ENCODE measurements around the gene ZSWIM1. TPM values are rescaled to one million over a fixed set of nuclear protein-coding genes. Genes with fewer than 3 reads are reported as not detected.
"Not testable (repeated sequence)": the region's sequence is repeated elsewhere in the genome, so short reads cannot be mapped to it uniquely, and the experiment has no call there.

ZSWIM1 gene
- total RNA-seq, 1 donor from 2014 or later = 14.4 TPM

GRCh38 chr20:45888681-45889080, 7.7 kb downstream of the ZSWIM1 start:
- DNase-seq (ENCODE audit: low spot score) = no peak

- DNase-seq (ENCODE audit: low spot score) = peak; percentile 86
These were observed 9.3 kb downstream of the ZSWIM1 start for GRCh38 chr20:45890077-45890984.

DNA sequence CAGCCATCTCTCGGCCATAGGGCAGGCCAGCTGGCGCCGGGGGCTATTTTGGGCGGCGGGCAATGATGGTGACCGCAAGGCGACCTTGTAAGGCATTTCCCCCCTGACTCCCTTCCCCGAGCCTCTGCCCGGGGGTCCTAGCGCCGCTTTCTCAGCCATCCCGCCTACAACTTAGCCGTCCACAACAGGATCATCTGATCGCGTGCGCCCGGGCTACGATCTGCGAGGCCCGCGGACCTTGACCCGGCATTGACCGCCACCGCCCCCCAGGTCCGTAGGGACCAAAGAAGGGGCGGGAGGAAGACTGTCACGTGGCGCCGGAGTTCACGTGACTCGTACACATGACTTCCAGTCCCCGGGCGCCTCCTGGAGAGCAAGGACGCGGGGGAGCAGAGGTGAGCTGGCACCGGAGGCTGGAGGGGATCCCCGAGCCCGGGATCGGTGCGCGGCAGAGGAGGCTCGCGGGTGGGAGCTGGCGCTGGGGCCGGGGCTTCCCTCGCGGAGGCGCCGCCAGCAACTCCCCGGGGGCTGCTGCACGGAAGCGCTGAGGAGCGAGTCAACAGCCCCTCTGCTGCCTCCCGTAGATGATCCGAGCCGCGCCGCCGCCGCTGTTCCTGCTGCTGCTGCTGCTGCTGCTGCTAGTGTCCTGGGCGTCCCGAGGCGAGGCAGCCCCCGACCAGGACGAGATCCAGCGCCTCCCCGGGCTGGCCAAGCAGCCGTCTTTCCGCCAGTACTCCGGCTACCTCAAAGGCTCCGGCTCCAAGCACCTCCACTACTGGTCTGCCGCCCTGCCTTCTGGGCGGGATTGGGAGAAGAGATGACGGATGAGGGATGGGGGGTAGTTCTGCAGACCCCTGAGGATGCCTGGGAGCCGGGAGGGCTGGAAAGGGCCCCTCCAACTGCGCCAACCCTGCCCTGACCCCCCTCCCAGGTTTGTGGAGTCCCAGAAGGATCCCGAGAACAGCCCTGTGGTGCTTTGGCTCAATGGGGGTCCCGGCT, 10.3 kb downstream of the ZSWIM1 start, which contains the start of the genes CTSA and NEURL2:
CTSA (plus strand) TSS at position 351 of the 999 bp plus-strand sequence; CDS start at position 585, 234 bp downstream.
NEURL2 (minus strand) TSS at position 224 of the 999 bp plus-strand sequence; CDS start at position 7, 217 bp downstream.
- DNase-seq (ENCODE audit: low spot score) = peak; percentile 94

- no peak for DNase-seq (ENCODE audit: low spot score)
These were observed 11.2 kb downstream of the ZSWIM1 start for GRCh38 chr20:45892049-45892825.

DNA sequence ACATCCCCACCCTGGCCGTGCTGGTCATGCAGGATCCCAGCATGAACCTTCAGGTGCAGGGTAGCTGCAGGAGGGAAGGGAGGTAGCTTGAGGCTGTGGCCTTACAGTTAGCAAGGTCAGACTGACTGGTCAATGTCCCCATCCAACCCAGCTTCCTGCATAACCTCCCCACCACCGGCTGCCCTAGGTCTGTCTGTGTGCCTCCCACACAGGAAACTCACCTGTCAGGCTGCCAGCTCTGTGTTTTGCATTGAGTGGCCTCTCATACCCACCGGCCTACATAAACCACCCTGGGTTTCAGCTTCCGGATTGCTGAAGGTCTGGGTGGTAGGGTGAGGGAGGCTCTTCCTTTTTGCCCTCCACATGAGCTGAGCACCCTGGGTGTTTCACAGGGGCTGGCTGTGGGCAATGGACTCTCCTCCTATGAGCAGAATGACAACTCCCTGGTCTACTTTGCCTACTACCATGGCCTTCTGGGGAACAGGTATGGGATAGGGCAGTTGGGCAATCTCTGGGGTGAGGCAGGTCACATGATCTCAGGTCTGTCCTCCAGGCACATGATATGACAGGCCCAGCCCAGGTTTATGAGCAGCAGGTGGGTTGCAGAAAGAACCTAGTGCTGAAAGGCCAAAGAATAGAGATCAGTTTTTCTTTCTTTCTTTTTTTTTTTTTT, 11.9 kb downstream of the ZSWIM1 start:
- DNase-seq (ENCODE audit: low spot score) = no peak

- no peak for DNase-seq (ENCODE audit: low spot score)
These were observed 12.8 kb downstream of the ZSWIM1 start for GRCh38 chr20:45893831-45894230.

GRCh38 chr20:45894797-45895196, 13.8 kb downstream of the ZSWIM1 start:
- DNase-seq (ENCODE audit: low spot score) = no peak

DNA sequence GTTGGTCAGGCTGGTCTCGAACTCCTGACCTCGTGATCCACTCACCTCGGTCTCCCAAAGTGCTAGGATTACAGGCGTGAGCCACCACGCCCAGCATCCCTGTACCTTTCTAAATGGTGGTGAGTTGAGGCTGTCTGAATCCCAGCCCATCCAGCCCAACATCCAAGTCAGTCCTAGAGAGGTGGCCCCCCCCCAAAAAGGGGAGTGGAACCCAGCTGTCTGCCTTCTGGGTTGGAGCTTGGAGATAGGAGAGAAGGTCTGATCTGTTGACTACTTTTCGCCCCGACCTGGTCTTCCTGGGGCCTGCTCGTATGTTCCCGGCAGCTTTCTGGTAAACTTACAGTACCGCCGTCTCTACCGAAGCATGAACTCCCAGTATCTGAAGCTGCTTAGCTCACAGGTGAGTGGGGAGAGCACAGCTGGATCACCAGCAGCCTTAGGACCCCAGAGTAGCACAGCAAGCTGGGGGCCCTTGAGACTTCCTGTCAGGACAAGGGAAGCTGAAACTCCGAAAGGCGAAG, 15.7 kb downstream of the ZSWIM1 start:
- DNase-seq (ENCODE audit: low spot score) = no peak

GRCh38 chr20:45897289-45897688, 16.3 kb downstream of the ZSWIM1 start:
- no peak for DNase-seq (ENCODE audit: low spot score)

- no peak for DNase-seq (ENCODE audit: low spot score)
These were observed 16.7 kb downstream of the ZSWIM1 start for GRCh38 chr20:45897692-45898091.

DNA sequence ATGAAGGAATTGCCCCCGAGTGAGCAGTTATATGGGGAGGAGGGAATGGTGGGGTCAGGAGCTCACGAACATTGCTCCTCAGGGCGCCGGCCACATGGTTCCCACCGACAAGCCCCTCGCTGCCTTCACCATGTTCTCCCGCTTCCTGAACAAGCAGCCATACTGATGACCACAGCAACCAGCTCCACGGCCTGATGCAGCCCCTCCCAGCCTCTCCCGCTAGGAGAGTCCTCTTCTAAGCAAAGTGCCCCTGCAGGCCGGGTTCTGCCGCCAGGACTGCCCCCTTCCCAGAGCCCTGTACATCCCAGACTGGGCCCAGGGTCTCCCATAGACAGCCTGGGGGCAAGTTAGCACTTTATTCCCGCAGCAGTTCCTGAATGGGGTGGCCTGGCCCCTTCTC, 17.3 kb downstream of the ZSWIM1 start:
- DNase-seq (ENCODE audit: low spot score) = no peak

DNA sequence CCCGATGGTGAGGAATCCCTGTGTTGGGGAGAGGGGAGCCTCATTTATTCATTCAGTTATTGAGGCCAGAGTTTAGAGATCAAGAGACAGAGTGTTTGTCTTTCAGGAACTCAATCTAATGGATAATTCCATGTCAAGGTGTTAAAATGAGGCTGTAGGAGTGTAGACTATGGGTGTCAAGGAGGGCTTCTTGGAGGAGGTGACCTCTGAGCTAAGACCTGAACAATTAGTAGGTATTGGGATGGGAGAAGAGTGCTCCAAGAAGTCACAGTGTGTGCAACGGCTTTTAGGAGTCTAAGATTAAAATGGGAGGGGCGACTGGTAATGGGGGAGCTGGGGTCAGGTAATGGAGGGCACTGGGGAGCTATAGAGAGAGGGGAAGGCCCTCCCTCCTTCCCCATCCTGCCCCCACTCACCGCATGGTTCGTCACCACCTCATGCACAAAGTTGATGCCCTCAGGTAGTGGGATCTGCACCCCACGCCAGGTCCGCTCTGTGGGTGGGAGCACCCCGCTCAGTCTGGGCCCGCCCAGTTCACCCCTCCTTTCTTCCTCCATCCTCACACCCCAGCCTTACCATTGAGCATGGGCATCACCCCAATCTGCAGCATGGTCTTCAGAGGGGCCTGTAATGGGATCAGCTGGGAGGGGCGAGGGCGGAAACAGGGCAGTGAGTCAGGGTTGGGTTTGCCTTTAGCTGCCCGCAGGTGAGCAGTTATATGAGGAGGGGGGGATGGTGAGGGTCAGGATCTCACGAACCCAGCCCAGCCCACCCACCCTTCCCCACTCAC, 18.2 kb downstream of the ZSWIM1 start:
- no peak for DNase-seq (ENCODE audit: low spot score)

- not testable (repeated sequence) for DNase-seq (ENCODE audit: low spot score)
These were observed 20.3 kb downstream of the ZSWIM1 start for GRCh38 chr20:45901332-45901731.

- no peak for DNase-seq (ENCODE audit: low spot score)
These were observed 21.2 kb downstream of the ZSWIM1 start for GRCh38 chr20:45902199-45902701.

- DNase-seq (ENCODE audit: low spot score) = no peak
These were observed 23.8 kb downstream of the ZSWIM1 start for GRCh38 chr20:45904583-45905504.

- no peak for DNase-seq (ENCODE audit: low spot score)
These were observed 24.6 kb downstream of the ZSWIM1 start for GRCh38 chr20:45905505-45906079.

- DNase-seq (ENCODE audit: low spot score) = no peak
These were observed 26.4 kb downstream of the ZSWIM1 start for GRCh38 chr20:45907219-45907948.
